GM18868 (cell line): ENCODE data around the gene ARHGAP10.
"Not testable (repeated sequence)": the region's sequence is repeated elsewhere in the genome, so short reads cannot be mapped to it uniquely, and the experiment has no call there.

Experiments used
- ATAC-seq: cut with Tn5 transposase; IDR thresholded peaks from one replicate; pipeline ENCODE4 v1.9.1; 2021; ENCODE audit warnings: mild to moderate bottlenecking, moderate library complexity; ENCODE audit not compliant: unreplicated experiment

The ARHGAP10 gene

GRCh38 chr4:147980586-147980985 lies 248.7 kb downstream of the ARHGAP10 start:
- no peak for ATAC-seq

GRCh38 chr4:147981305-147981704 lies 249.4 kb downstream of the ARHGAP10 start:
- ATAC-seq, result peak; percentile 94

- ATAC-seq, result peak; percentile 17
Observed at GRCh38 chr4:147984065-147984777, 252.3 kb downstream of the ARHGAP10 start.

- no peak for ATAC-seq
Observed at GRCh38 chr4:147984778-147985138, 252.9 kb downstream of the ARHGAP10 start.

- ATAC-seq, result no peak
Observed at GRCh38 chr4:147985376-147985775, 253.5 kb downstream of the ARHGAP10 start.

GRCh38 chr4:147987252-147987651 lies 255.4 kb downstream of the ARHGAP10 start:
- peak; percentile 85 for ATAC-seq

- no peak for ATAC-seq
Observed at GRCh38 chr4:147991543-147992283, 259.8 kb downstream of the ARHGAP10 start.

GRCh38 chr4:147994076-147994475 lies 262.2 kb downstream of the ARHGAP10 start:
- ATAC-seq, result no peak

GRCh38 chr4:147994491-147995385 lies 262.9 kb downstream of the ARHGAP10 start:
- no peak for ATAC-seq

- ATAC-seq, result no peak
Observed at GRCh38 chr4:147996859-147997258, 265.0 kb downstream of the ARHGAP10 start.

GRCh38 chr4:148000038-148000437 lies 268.1 kb downstream of the ARHGAP10 start:
- ATAC-seq, result not testable (repeated sequence)

GRCh38 chr4:148004228-148004857 lies 272.5 kb downstream of the ARHGAP10 start:
- no peak for ATAC-seq

GRCh38 chr4:148006001-148006400 lies 274.1 kb downstream of the ARHGAP10 start:
- ATAC-seq, result no peak

GRCh38 chr4:148007314-148007760 lies 275.4 kb downstream of the ARHGAP10 start:
- peak; percentile 37 for ATAC-seq

- ATAC-seq, result no peak
Observed at GRCh38 chr4:148007792-148008191, 275.9 kb downstream of the ARHGAP10 start.

- ATAC-seq, result peak; percentile 60
Observed at GRCh38 chr4:148015058-148015457, 283.2 kb downstream of the ARHGAP10 start.

- no peak for ATAC-seq
Observed at GRCh38 chr4:148015468-148015867, 283.6 kb downstream of the ARHGAP10 start.

GRCh38 chr4:148016063-148016637 lies 284.3 kb downstream of the ARHGAP10 start:
- ATAC-seq, result no peak

- no peak for ATAC-seq
Observed at GRCh38 chr4:148017801-148018200, 285.9 kb downstream of the ARHGAP10 start.

GRCh38 chr4:148021686-148022085 lies 289.8 kb downstream of the ARHGAP10 start:
- no peak for ATAC-seq
